Ovary (tissue), 9 donors: ENCODE data around the gene KLHL24. TPM values are rescaled to one million over a fixed set of nuclear protein-coding genes. Genes with fewer than 3 reads are reported as not detected.

ENCODE experiments used
- DNase-seq, 5 donors: peaks; one replicate each; pipeline ENCODE4 v3.0.0-alpha.2; 2019 to 2020
- H3K27ac ChIP-seq, 2 donors: fragments of 200-600 bp; one replicate each; pipeline versions ENCODE4 v1.5.1 to v1.8.0; 2019 to 2022
- H3K27me3 ChIP-seq: fragments of 200-600 bp; one replicate; pipeline ENCODE4 v1.8.0; 2022
- H3K36me3 ChIP-seq: fragments of 200-600 bp; sonication (generic); one replicate; pipeline ENCODE4 v1.5.1; 2019
- H3K4me1 ChIP-seq: one replicate; pipeline ENCODE4 v1.8.1; 2013; ENCODE audit warnings: mild to moderate bottlenecking, moderate library complexity; ENCODE audit not compliant: insufficient read depth
- H3K4me3 ChIP-seq: fragments of 200-600 bp; sonication (generic); one replicate; pipeline ENCODE4 v1.5.1; 2017
- H3K9me3 ChIP-seq, 2 donors: fragments of 200-600 bp in 1 of 2; sonication (generic) in 1 of 2; one replicate each; pipeline versions ENCODE4 v1.5.1 to v1.8.1; 2013 to 2019; ENCODE audit warnings: mild to moderate bottlenecking in 1 of 2, moderate library complexity in 1 of 2
- EP300 ChIP-seq: sonication (generic); formaldehyde crosslinking; IDR thresholded peaks from one replicate; pipeline ENCODE4 v1.6.1; 2017; ENCODE audit warnings: antibody characterized with exemption
- POLR2A ChIP-seq: fragments of 450-650 bp; IDR thresholded peaks from one replicate; pipeline ENCODE4 v1.6.1; 2017; ENCODE audit warnings: antibody characterized with exemption, mild to moderate bottlenecking, moderate library complexity
- WGBS, 3 donors: extraction: QIAGEN DNeasy Blood & Tissue Kit in 1 of 3; methylation state at CpG; one replicate each; pipeline versions ENCODE4 v1.1.5 to v1.1.7; 2013 to 2017; 5-methylcytosine and 5-hydroxymethylcytosine counted together
- intact Hi-C, 4 donors: fragments of 100-400 bp; cut with DNase I; formaldehyde crosslinking; loops; one replicate each; pipeline versions ENCODE4 v1.11.0 to v1.15.1; 2022 to 2023
- polyA plus RNA-seq, 2 donors: library from polyadenylated mRNA; stranded (reverse); fragments of 200-250 nt in 1 of 2; fragments of 350-450 nt in 1 of 2; fragmentation: Illumina TruSeq in 1 of 2; extraction: RNeasy Lipid Tissue Mini Kit (QIAGEN cat#74804) in 1 of 2; gene quantifications; one replicate each; pipeline ENCODE4 v1.2.3, GENCODE V29; 2013 to 2014
- total RNA-seq, 7 donors: library from RNA; depleted of rRNA in 2 of 7; stranded (reverse); fragments of >200 nt in 2 of 7; fragmentation: NEBNext Ultra II Directional in 3 of 7; extraction: Animal tissue kit (Norgen Biotek cat#: 25700) in 3 of 7; gene quantifications; one replicate each; pipeline versions ENCODE4 v1.1.0 to v1.2.4, GENCODE V29; 2016 to 2023
- TF ChIP-seq, protein P1 (sequence below), 3 donors: fragments of 450-650 bp in 2 of 3; fragments of 200-600 bp in 1 of 3; IDR thresholded peaks; one replicate each; pipeline versions ENCODE4 v1.5.1 to v1.8.0; 2016 to 2022; ENCODE audit warnings: antibody characterized with exemption in 3 of 3, mild to moderate bottlenecking in 1 of 3
- donor health status: DM: no; HTN: no; CAD: no; lungs with moderate emphysema.
- donor health status: DM: no; HTN: no; CAD: no.
- donor health status: Bipolar disorder and iron deficiency.
- donor health status: DM: yes; HTN: yes; CAD: no.
- donor health status: DM: no; HTN: no; CAD: no.
- donor health status: DM: yes; HTN: yes; CAD: no.

Gene KLHL24
- total and polyA plus RNA-seq, 9 donors, result 17.7 to 135 (median 70.7) TPM

DNA sequence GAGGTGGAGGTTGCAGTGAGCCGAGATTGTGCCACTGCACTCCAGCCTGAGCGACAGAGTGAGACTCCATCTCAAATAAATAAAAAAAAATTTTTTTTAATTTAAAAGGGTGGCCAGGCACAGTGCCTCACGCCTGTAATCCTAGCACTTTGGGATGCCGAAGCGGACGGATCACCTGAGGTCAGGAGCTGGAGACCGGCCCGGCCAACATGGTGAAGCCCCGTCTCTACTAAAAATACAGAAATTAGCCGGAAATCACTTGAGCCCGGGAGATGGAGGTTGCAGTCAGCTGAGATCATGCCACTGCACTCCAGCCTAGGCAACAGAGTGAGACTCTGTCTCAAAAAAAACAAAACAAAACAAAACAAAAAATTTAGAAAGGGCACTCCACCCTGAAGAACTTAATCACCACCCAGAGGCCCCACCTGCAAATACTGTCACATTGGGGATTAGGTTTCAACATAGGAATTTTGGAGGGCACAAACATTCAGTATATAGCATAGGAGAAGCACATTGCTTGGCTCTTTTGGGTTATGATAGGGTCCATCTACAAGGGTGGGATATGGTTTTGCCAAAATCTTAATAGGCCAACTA is 55.1 kb downstream of the KLHL24 start:
- no peak for TF ChIP-seq EP300
- TF ChIP-seq, protein P1, sequence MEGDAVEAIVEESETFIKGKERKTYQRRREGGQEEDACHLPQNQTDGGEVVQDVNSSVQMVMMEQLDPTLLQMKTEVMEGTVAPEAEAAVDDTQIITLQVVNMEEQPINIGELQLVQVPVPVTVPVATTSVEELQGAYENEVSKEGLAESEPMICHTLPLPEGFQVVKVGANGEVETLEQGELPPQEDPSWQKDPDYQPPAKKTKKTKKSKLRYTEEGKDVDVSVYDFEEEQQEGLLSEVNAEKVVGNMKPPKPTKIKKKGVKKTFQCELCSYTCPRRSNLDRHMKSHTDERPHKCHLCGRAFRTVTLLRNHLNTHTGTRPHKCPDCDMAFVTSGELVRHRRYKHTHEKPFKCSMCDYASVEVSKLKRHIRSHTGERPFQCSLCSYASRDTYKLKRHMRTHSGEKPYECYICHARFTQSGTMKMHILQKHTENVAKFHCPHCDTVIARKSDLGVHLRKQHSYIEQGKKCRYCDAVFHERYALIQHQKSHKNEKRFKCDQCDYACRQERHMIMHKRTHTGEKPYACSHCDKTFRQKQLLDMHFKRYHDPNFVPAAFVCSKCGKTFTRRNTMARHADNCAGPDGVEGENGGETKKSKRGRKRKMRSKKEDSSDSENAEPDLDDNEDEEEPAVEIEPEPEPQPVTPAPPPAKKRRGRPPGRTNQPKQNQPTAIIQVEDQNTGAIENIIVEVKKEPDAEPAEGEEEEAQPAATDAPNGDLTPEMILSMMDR (IDR thresholded peaks at IDR 0.05), result no peak
- TF ChIP-seq POLR2A, result no peak
- Histone ChIP-seq H3K9me3 (no peaks in the 10 kb centered on the region), H3K27me3 (no peaks in the 10 kb centered on the region), H3K4me1 (no peaks in the 10 kb centered on the region), H3K36me3 (no peaks in the 10 kb centered on the region), H3K27ac (no peak overlapping the region), H3K4me3 (no peak overlapping the region)
- intact Hi-C loops, result no loop called here
- DNase-seq, result no peak
- WGBS, 3 donors, result 95 to 98% (median 97%) methylated on average over 11 of the region's 11 CpGs

- no peaks in the 10 kb centered on the region for H3K4me1 ChIP-seq
- 93 to 95% (median 95%) methylated on average over 10 of the region's 10 CpGs for WGBS, 3 donors
- no peak for DNase-seq
- no peaks in the 10 kb centered on the region for H3K27me3 ChIP-seq
- intact Hi-C loops, result no loop called here
- no peaks in the 10 kb centered on the region for H3K36me3 ChIP-seq
- H3K9me3 ChIP-seq, result no peaks in the 10 kb centered on the region
- H3K27ac ChIP-seq, result no peak overlapping the region
- H3K4me3 ChIP-seq, result no peak overlapping the region
- TF ChIP-seq POLR2A (no peak), EP300 (no peak)
- TF ChIP-seq, protein P1 (IDR thresholded peaks at IDR 0.05), result no peak
Measured at GRCh38 chr3:183692436-183692835, 57.0 kb downstream of the KLHL24 start.

- intact Hi-C loops, result no loop called here
- TF ChIP-seq EP300 (no peak), POLR2A (no peak)
- TF ChIP-seq, protein P1 (IDR thresholded peaks at IDR 0.05), result no peak
- no peaks in the 10 kb centered on the region for H3K27me3 ChIP-seq
- WGBS, 3 donors, result 90 to 97% (median 95%) methylated on average over 7 of the region's 7 CpGs
- H3K36me3 ChIP-seq, result no peaks in the 10 kb centered on the region
- H3K4me1 ChIP-seq, result peaks cover 5% of the 10 kb centered on the region
- no peak overlapping the region for H3K4me3 ChIP-seq
- no peak overlapping the region for H3K27ac ChIP-seq
- DNase-seq, result peak in 1 of 5 donors; percentile 22
- H3K9me3 ChIP-seq, result no peaks in the 10 kb centered on the region
Measured at GRCh38 chr3:183695569-183696364, 60.3 kb downstream of the KLHL24 start.

- intact Hi-C loops, result no loop called here
- H3K4me3 ChIP-seq, result peak overlapping the region; percentile 81
- 24 to 36% (median 31%) methylated on average over 4 of the region's 4 CpGs for WGBS, 3 donors
- no peaks in the 10 kb centered on the region for H3K9me3 ChIP-seq
- no peak for DNase-seq
- no peaks in the 10 kb centered on the region for H3K27me3 ChIP-seq
- TF ChIP-seq POLR2A, result no peak
- no peak for TF ChIP-seq EP300
- TF ChIP-seq, protein P1 (IDR thresholded peaks at IDR 0.05), result no peak
- peak overlapping the region; percentile 94 to 97 for H3K27ac ChIP-seq
- no peaks in the 10 kb centered on the region for H3K36me3 ChIP-seq
- peaks cover 9% of the 10 kb centered on the region for H3K4me1 ChIP-seq
Measured at GRCh38 chr3:183697123-183697609, 61.7 kb downstream of the KLHL24 start.
